HG03045 (cell line): ENCODE measurements around the gene CHST11.
"Not testable (repeated sequence)": the region's sequence is repeated elsewhere in the genome, so short reads cannot be mapped to it uniquely, and the experiment has no call there.

ENCODE experiments used
- ATAC-seq: cut with Tn5 transposase; IDR thresholded peaks from one replicate; pipeline ENCODE4 v1.9.1; 2021; ENCODE audit warnings: mild to moderate bottlenecking, moderate library complexity; ENCODE audit not compliant: unreplicated experiment

CHST11 gene

GRCh38 chr12:104729610-104730446 is 273.1 kb downstream of the CHST11 start:
- ATAC-seq, result no peak

- ATAC-seq, result no peak
Measured at GRCh38 chr12:104730763-104731162, 274.0 kb downstream of the CHST11 start.

DNA sequence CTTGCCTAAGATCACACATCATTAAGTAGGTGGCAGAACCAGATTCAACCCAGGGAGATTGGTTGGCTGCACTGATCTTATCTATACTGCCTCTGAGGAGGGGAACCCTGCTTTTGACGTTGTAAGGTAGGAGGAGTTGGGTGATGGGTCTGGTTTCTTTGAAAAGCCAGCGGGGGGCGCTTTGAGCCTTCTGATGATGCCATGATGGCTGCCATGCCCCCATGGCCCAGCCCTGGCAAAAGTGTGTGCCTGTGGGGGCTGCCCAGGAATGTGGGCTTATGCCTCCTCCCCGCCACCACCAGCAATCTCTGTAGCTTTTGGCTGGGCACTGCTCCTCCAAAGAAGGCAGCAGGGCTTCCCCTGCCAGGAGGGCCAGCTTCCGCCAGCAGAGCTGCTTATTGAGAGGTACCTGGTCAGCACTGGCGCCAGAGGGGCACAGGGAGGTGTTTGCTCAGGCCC is 277.0 kb downstream of the CHST11 start:
- ATAC-seq, result no peak

DNA sequence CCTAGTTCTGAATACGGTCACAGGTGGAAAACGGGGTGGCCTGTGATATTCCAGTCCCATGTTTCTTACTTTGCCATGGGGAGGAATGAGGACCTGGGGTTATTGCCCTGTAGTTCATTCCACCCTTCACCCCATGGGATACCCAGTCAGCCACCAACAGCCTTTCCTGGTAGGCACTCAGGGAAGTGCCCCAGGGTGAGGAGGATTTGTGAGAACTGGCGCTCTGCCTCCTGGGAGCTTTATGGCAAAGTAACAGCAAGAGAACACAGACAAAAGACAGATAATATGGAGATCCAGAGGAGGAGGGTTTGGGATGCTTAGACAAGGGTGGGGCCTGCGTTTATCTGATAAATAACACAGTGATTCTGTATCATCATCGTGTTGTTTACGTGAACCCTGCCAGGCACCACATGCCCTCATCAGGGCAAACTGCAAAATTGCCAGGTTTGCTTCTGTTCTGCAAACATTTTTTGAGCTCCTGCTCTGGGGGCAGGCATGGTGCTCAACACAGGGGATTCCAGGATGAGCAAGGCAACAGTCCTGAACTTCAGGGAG is 277.9 kb downstream of the CHST11 start:
- ATAC-seq, result no peak

DNA sequence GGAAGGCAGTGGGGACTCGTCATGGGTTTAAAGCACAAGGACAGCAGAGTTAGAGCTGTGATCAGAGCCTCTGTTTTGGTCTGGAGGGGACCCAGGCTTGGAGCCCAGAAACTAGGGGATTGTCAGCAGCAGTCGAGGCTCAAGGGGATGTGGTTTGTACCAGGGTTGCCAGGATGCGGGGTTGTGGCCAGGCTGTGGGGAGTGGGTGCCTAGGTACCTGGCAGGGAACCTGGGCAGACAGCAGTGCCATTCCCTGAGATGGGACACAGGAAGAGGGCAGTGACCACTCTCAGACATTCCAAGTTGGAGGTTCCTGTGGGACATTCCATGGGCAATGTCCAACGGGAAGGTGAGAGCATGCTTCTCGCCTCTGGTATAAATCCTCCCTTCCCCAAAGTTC is 279.1 kb downstream of the CHST11 start:
- ATAC-seq, result no peak

- ATAC-seq, result no peak
Measured at GRCh38 chr12:104736307-104736706, 279.6 kb downstream of the CHST11 start.

DNA sequence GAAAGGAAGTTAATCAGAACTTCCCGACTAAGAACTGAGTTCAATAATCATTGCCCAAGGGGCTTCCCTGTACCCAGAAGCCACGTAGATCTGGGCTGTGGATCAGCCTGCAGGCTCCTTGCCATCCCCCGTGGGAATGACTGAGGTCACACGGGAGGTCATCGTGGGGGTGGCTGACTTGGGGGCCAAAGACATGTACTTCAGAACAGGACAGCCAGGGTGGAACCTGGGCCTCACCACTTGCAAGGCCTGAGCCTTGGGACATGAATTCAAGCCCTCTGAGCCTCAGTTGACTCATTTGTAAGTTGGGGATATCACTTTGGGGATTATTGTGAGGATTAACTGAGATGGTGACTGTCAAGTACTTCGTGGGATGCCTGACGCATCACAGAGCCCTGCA is 280.4 kb downstream of the CHST11 start:
- ATAC-seq, result no peak

GRCh38 chr12:104737791-104738301 is 281.1 kb downstream of the CHST11 start:
- ATAC-seq, result no peak

- ATAC-seq, result no peak
Measured at GRCh38 chr12:104738331-104738730, 281.6 kb downstream of the CHST11 start.

DNA sequence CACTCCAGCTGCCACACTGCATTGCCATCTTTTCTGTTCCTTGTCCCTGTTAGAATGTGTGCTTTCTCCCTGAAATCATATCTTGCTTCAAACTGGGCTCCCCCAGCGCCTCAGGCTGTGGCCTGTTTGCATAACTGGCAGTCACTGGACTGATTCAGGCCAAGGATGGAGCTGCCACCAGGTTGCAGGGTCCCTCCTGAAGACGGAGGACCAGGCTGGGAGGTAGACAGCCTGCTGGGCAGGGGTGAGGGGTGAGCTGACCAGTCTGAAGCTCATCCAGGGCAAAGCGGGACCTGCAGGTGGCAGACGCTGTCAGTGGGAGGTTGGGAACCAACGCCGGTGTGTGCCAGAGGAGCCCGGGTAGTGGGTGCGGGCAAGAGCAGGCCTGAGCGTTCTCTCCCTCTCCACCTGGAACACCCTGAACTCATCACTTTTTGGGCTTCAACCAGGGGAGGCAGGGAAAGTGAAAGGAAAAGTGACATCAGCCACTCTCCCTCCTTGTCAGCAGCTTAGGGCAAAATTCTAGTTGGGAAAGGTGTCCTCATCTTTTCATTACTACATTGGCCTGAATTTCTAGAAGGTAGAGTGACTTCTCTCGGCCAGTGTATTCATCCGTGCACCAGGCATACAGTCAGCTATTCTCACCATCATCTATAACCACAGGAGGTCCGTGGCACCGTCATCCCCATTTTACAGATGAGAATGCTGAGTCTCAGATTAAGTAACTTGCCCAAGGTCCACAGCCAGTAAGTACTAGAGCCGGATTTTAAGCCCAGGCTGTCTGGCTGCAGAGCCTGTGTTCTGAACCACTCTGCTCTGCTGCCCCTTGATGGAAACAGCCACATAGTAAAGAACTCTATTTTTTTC is 282.3 kb downstream of the CHST11 start:
- no peak for ATAC-seq

DNA sequence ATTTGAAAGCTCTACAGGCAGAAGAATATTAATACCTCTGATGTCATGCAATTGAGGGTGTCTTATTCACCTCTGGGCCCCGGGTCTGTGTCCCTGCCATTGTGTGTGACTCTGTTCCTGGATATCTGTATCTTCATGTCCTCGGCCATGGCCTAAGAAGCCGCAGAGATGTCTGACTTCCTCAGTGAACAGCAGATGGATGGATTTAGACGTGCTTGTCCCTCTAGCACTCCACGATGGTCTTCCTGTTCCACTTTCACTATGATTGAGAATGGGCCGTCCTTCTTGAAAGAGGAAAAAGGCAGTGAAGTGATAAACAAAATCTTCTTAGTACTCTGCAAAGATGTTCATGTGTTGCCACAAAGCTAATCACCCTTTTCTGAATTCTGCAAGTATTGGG is 283.9 kb downstream of the CHST11 start:
- ATAC-seq, result no peak

DNA sequence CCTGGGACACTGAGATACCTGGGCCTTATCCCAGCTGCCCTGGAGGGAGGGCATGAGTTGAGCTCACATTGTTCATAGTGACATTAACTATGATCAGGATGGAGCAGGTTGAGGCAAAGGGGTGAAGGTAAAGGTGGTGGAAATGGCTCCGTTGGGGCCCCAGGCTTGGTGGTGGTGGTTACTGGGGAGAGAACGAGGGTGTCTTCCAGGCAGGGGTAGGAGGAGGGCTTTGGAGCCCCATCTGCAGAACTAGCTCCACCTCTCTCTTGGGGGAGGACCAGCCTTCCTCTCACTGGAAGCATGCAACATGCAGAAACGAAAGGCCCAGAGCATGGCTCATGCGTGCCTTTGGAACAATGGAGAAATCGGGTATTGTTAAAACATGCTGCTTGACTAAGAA is 284.3 kb downstream of the CHST11 start:
- no peak for ATAC-seq

- ATAC-seq, result no peak
Measured at GRCh38 chr12:104741497-104742367, 285.0 kb downstream of the CHST11 start.

DNA sequence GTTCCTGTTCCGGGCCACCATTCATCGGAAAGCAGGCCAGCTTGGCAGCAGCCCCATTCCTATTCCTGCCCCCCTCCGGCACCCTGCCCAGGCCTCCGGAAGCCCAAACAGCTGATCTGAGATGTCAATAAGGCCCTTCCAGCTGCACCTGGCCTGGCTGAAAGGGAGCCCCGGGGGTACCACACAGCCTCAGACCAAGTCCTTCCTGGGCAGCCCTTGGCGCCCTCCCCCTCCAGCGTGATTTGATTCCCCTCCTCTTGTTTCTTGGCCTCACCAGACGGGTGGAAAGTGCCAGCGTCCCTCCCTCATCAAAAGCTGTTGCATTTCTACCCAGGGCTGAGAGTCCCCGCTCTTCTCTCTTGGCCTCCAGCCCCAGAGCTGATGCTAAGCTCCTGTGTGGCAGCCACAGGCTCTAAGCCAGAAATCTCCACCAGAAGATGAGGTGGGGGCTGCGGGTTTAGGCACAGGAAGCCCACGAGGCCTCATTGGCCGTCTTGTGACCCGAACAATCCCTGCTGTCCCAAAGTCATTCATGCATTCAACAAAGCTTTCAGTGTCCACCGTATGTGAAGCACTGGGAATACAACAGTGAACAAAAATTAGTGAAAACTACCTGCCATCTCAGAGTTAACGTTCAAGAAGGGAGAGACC is 285.9 kb downstream of the CHST11 start:
- ATAC-seq, result no peak

DNA sequence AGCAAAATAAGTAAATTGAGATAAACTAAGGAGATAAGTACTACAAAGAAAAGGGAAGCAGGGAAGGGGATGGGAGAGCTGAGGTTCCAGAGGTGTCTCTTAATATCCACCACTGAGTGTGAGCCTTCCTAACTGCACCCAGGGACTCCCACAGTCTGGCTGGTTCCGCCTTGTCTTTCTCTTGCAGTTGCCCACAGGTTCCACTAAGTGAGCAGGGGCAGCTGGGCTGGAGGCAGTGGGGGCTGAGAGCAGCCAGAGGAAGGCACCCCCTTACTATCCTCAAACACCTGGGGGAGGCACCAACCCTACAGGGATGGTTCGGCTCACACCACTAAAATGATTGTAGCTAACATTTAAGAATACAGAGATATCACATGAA is 286.4 kb downstream of the CHST11 start:
- ATAC-seq, result no peak

DNA sequence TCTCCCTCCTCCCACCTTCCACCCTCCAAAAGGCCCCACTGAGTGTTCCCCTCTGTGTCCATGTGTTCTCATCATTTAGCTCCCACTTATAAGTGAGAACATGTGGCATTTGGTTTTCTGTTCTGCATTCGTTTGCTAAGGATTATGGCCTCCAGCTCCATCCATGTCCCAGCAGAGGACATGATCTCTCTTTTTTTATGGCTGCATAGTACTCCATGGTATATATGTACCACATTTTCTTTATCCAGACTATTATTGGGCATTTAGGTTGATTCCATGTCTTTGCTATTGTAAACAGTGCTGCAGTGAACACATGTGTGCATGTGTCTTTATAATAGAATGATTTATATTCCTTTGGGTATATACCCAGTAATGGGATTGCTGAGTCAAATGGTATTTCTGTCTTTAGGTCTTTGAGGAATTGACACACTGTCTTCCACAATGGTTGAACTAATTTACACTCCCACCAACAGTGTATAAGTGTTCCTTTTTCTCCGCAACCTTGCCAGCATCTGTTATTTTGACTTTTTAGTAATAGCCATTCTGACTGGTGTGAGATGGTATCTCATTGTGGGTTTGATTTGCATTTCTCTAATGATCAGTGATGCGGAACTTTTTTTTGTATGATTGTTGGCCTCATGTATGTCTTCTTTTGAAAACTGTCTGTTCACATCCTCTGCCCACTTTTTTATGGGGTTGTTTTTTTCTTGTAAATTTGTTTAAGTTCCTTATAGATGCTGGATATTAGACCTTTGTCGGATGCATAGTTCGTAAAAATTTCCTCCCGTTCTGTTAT is 287.2 kb downstream of the CHST11 start:
- not testable (repeated sequence) for ATAC-seq

DNA sequence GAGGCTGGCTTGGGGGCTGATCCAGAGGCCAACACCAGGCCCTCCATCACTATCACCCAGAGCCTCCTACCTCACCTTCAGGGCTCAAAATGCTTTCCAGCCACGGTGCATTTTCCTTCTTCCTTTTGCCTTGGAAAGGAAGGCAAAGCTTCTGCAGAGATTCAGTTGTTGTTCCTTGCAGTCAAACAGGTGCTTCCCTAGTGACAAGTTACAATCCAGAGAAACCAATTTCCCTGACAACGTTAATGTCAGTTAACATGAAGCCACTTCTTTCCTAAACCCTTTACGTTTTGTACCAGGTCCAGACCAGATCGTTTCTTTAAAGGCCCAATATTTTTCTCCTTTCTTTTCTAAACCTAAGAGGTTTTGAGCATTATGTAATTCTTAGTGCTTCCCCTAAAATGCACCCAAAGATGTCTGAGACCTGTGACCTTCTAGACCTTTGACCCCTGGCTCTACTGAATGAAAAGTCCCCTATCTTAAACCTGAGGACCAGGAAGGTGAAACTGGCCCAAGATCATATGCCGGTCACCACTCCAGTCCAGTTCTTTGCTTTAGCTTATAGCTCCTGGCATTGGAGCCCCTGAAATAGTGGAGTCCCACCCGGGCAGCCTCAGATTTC is 289.8 kb downstream of the CHST11 start:
- no peak for ATAC-seq

GRCh38 chr12:104747330-104747729 is 290.6 kb downstream of the CHST11 start:
- no peak for ATAC-seq

- ATAC-seq, result no peak
Measured at GRCh38 chr12:104747955-104748354, 291.2 kb downstream of the CHST11 start.
